WERI-Rb-1 (cell line): ENCODE measurements around the gene MEMO1.
"Not testable (repeated sequence)": the region's sequence is repeated elsewhere in the genome, so short reads cannot be mapped to it uniquely, and the experiment has no call there.

Experiments used
- DNase-seq: peaks from one replicate; pipeline ENCODE4 v3.0.0-alpha.2; 2020
- H3K27ac ChIP-seq: fragments of 250-450 bp; sonication (Bioruptor Pico); 2 replicates; pipeline ENCODE4 v1.5.1; 2020; ENCODE audit warnings: mild to moderate bottlenecking, moderate library complexity
- H3K27me3 ChIP-seq: fragments of 250-450 bp; sonication (Bioruptor Pico); 2 replicates; pipeline ENCODE4 v1.5.1; 2021; ENCODE audit warnings: mild to moderate bottlenecking, low read depth, moderate library complexity; ENCODE audit not compliant: insufficient read depth, severe bottlenecking
- H3K36me3 ChIP-seq: fragments of 250-450 bp; sonication (Bioruptor Pico); 2 replicates; pipeline ENCODE4 v1.5.1; 2020; ENCODE audit warnings: mild to moderate bottlenecking, moderate library complexity
- H3K4me3 ChIP-seq: 2 replicates; pipeline ENCODE4 v1.5.1; 2011; ENCODE audit warnings: low read depth, mild to moderate bottlenecking, control low read depth, low read length
- H3K9me3 ChIP-seq: fragments of 250-450 bp; sonication (Bioruptor Pico); 2 replicates; pipeline ENCODE4 v1.5.1; 2021; ENCODE audit warnings: mild to moderate bottlenecking, moderate library complexity; ENCODE audit not compliant: severe bottlenecking
- CTCF ChIP-seq: IDR thresholded peaks from 2 replicates; pipeline ENCODE4 v1.5.1; 2011; ENCODE audit warnings: low read depth, mild to moderate bottlenecking, control low read depth, inconsistent platforms, low read length

The MEMO1 gene

GRCh38 chr2:31923662-31924061 is 87.1 kb downstream of the MEMO1 start:
- no peaks in the 10 kb centered on the region for H3K27me3 ChIP-seq
- H3K27ac ChIP-seq, result no peak overlapping the region
- TF ChIP-seq CTCF, result no peak
- no peak overlapping the region for H3K4me3 ChIP-seq
- H3K9me3 ChIP-seq, result no peaks in the 10 kb centered on the region
- no peak for DNase-seq
- H3K36me3 ChIP-seq, result peaks cover 3% of the 10 kb centered on the region; the same call in 1 of the 2 replicates

- no peaks in the 10 kb centered on the region for H3K27me3 ChIP-seq
- no peak overlapping the region for H3K4me3 ChIP-seq
- no peaks in the 10 kb centered on the region for H3K9me3 ChIP-seq
- no peak overlapping the region for H3K27ac ChIP-seq
- DNase-seq, result no peak
- no peak for TF ChIP-seq CTCF
- H3K36me3 ChIP-seq, result peaks cover 3% of the 10 kb centered on the region; the same call in 1 of the 2 replicates
These were observed 88.0 kb downstream of the MEMO1 start for GRCh38 chr2:31922542-31923408.

GRCh38 chr2:31920962-31921361 is 89.8 kb downstream of the MEMO1 start:
- Histone ChIP-seq H3K27me3 (no peaks in the 10 kb centered on the region), H3K27ac (no peak overlapping the region)
- no peak for DNase-seq

GRCh38 chr2:31919499-31919898 is 91.3 kb downstream of the MEMO1 start:
- no peaks in the 10 kb centered on the region for H3K9me3 ChIP-seq
- no peak for DNase-seq
- H3K4me3 ChIP-seq, result no peak overlapping the region
- H3K27ac ChIP-seq, result no peak overlapping the region
- no peak for TF ChIP-seq CTCF
- H3K36me3 ChIP-seq, result peaks cover 3% of the 10 kb centered on the region; the same call in 1 of the 2 replicates
- no peaks in the 10 kb centered on the region for H3K27me3 ChIP-seq

More at GRCh38 chr2:31920962-31921361, 89.8 kb downstream of the MEMO1 start:
- TF ChIP-seq CTCF, result no peak
- Histone ChIP-seq H3K36me3 (peaks cover 3% of the 10 kb centered on the region; the same call in 1 of the 2 replicates), H3K4me3 (no peak overlapping the region), H3K9me3 (no peaks in the 10 kb centered on the region)

- Histone ChIP-seq H3K4me3 (no peak overlapping the region), H3K36me3 (peaks cover 3% of the 10 kb centered on the region; the same call in 1 of the 2 replicates), H3K27me3 (no peaks in the 10 kb centered on the region), H3K27ac (no peak overlapping the region), H3K9me3 (no peaks in the 10 kb centered on the region)
- no peak for DNase-seq
- no peak for TF ChIP-seq CTCF
These were observed 101.1 kb downstream of the MEMO1 start for GRCh38 chr2:31909661-31910060.

GRCh38 chr2:31907491-31907890 is 103.3 kb downstream of the MEMO1 start:
- not testable (repeated sequence) for H3K9me3 ChIP-seq, H3K4me3 ChIP-seq, H3K36me3 ChIP-seq, H3K27me3 ChIP-seq, DNase-seq, H3K27ac ChIP-seq
